Heart left ventricle (tissue), 13 donors: ENCODE measurements around the gene SKAP2.

ENCODE experiments used
- POLR2A ChIP-seq, 2 donors: fragments of 450-650 bp; IDR thresholded peaks; one replicate each; pipeline ENCODE4 v1.6.1; 2017; ENCODE audit warnings: antibody characterized with exemption in 2 of 2, mild to moderate bottlenecking in 2 of 2, moderate library complexity in 2 of 2
- TF ChIP-seq, protein P1 (sequence below), 12 donors: fragments of 200-600 bp; sonication (generic) in 4 of 12; IDR thresholded peaks; one replicate each; pipeline versions ENCODE4 v1.5.0 to v1.8.0; 2018 to 2022; ENCODE audit warnings: antibody characterized with exemption in 12 of 12, mild to moderate bottlenecking in 5 of 12
- donor health status: ischemic (EF 13 %, LVEDD 7.1; RV severe dilation, severe dysfunction).
- donor health status: DM: no; HTN: yes; CAD: no.
- donor health status: DM: no; HTN: no; CAD: no.
- donor health status: ischemic (EF 25% LVEDD 6.9; RV normal size, moderate dysfunction).
- donor health status: ischemic (EF 25% LVEDD 5.7; RV mildly dilated, moderate dysfunction).
- donor health status: ischemic (EF 35%, LVEDD 5.7; RV mildly dilated, moderate dysfunction).
- donor health status: nonischemic (EF 11% LVEDD 7.7; RV severe dilation, severe dysfunction).
- donor health status: DM: yes; HTN: yes; CAD: no.
- donor health status: PGD.
- donor health status: ischemic (EF 29% LVEDD 5.4; RV normal size, mild dysfunction).
- donor health status: nonischemic (EF 23%, LVEDD 6.1; RV moderate dilation, normal function).

DNA sequence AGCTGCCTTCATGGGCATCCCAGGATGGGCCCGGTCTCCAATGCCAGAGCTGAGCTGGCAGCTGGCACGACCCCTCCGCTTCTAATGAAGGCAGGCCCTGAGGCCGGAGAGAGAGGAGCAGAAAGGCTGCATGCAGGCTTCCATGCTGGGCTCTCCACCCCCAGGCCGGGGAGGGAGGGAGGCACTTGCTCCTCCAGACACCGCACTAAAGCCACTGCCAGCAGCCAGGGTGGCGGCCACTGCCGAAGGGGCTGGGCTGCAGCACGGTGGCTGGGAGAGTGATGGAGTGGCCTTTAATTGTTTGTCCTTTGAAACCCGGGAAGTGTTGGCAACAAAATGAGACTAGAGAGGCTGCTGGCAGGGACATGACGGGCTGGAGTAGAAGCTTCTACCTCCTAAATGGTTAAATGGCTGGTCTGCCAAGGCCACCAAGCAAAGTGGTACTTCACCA is 236.5 kb downstream of the SKAP2 start:
- TF ChIP-seq, protein P1, sequence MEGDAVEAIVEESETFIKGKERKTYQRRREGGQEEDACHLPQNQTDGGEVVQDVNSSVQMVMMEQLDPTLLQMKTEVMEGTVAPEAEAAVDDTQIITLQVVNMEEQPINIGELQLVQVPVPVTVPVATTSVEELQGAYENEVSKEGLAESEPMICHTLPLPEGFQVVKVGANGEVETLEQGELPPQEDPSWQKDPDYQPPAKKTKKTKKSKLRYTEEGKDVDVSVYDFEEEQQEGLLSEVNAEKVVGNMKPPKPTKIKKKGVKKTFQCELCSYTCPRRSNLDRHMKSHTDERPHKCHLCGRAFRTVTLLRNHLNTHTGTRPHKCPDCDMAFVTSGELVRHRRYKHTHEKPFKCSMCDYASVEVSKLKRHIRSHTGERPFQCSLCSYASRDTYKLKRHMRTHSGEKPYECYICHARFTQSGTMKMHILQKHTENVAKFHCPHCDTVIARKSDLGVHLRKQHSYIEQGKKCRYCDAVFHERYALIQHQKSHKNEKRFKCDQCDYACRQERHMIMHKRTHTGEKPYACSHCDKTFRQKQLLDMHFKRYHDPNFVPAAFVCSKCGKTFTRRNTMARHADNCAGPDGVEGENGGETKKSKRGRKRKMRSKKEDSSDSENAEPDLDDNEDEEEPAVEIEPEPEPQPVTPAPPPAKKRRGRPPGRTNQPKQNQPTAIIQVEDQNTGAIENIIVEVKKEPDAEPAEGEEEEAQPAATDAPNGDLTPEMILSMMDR (IDR thresholded peaks at IDR 0.05) = no peak
- no peak for TF ChIP-seq POLR2A (IDR thresholded peaks at IDR 0.05)
